CD4-positive, alpha-beta T cell treated with Interleukin-6 for 4 hours (primary cell): Measurements from ENCODE around the gene FXYD1.
"Not testable (repeated sequence)": the region's sequence is repeated elsewhere in the genome, so short reads cannot be mapped to it uniquely, and the experiment has no call there.

Experiments
- DNase-seq: peaks from one replicate; pipeline ENCODE4 v3.0.0-alpha.2; 2020; ENCODE audit warnings: mixed read lengths

Gene FXYD1

DNA sequence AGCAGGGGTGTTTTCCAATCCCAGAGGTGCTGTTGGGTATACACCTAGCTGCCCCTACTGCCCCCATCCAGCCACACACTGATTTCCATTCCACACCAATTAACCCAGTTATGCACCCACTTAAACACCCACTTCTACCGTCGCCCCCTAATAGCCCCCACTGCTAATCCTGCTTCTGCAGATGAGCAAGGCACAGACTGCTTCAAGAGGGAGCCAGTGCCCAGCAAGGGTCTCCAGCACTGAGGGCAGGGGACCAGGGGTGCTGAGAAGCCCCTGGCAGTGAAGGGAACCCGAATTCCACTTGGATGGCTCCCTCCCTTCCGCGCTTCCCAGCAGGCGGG is 5.6 kb downstream of the FXYD1 start:
- DNase-seq, result no peak

DNA sequence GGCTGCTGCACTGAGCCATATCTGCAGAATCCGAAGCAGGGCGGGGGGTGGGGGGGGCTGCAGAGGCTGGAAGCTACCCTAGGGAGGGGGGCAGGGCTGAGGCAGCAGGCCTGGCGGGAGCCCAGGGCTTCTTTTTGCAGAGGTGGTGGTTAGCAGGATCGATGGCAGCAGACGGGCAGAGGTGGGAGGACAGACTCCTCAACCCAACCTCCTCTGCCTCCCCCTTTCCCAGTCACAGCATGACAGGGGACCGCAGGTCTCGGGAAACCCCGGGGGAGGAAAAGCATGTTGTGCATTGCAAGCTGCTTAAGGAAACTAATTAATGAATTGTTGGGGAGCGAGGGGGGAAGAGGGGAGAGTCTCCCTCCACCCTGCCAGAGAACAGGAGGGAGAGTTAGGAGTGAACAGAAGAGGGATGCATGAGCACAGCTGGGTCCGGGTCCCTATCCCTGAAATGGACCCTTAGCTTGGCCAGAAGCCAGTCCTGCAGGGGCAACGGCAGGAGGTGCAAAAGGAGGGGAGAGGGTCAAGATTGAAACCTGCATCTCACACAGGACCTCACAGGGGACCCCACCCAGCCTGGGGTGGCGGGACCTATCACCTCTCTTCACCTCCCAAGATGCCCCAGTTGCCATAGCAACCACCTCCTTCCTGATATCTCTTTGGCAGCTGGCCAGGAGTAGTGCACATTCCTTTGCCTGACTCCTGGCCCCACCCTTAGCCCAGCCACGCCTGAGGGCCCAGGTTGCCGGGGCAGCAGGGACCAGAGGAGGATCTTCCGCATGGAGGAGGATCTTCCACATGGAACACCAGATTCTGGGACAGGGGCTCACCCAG is 6.2 kb downstream of the FXYD1 start:
- DNase-seq, result peak; percentile 67

DNA sequence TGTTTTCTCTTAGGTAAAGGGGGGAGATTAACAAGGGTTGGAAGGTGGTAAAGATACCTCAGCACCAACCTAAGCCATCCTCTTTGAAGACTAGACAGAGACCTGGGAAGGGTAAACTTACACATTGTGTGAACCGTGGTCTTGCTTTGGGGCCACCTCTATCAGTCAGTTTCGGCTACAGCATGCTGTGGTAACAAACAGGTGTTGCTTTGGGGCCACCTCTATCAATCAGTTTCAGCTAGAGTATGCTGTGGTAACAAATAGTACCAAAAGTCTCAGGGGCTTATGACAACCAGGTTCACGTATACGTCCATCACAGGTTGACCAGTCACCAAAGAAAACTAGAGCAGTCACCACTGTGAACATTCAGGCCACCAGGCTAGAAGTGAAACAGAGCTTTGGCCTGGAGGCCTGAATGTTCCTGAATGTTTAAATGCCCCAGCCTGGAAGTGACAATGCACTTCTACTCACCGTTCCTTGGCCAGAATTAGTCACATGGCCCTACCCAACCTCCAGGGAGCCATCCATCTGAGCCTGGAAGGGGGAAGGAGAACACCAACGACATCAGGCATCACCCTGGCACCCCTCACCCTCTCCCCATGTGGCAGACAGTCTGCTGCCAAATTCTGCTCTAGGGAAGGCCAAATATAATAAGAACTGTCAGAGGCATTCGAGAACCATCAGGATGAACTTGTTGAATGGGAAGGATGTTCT is 8.3 kb downstream of the FXYD1 start:
- DNase-seq, result no peak

DNA sequence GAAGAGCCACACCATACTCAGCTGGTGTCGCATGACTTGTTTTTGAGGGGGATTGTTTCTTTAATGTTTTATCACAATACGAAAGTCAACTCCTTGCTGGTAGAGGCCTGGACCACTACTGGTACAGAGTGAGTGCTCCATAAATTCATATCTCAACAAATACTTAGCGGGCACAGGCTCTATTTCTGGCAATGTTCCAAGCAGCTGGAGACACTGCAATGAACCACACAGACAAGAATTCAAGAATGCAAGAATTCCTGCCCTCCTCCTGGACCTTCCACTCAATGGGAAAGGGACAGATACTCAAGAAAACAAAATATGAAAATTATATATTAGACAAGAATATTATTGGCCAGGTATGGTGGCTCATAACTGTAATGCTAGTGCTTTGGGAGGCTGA is 10.8 kb downstream of the FXYD1 start:
- no peak for DNase-seq

DNA sequence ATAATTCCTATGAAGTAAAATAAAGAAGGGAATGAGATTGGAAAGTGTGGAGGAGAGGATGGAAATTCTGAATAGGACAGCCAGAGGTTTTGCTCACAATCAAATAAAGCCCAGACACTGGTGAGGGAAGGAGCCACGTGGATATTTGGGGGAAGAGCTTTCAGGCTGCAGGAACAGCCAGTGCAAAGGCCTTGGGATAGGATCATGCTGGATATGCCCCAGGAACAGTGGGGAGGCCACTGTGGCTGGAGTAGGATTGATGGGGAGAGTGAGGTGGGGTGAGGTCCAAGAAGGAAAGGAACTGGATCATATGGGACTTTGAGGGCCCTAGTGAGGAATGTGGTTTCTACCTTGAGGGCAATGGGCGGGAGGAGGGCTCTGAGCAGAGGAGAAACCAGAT is 11.8 kb downstream of the FXYD1 start:
- no peak for DNase-seq

DNA sequence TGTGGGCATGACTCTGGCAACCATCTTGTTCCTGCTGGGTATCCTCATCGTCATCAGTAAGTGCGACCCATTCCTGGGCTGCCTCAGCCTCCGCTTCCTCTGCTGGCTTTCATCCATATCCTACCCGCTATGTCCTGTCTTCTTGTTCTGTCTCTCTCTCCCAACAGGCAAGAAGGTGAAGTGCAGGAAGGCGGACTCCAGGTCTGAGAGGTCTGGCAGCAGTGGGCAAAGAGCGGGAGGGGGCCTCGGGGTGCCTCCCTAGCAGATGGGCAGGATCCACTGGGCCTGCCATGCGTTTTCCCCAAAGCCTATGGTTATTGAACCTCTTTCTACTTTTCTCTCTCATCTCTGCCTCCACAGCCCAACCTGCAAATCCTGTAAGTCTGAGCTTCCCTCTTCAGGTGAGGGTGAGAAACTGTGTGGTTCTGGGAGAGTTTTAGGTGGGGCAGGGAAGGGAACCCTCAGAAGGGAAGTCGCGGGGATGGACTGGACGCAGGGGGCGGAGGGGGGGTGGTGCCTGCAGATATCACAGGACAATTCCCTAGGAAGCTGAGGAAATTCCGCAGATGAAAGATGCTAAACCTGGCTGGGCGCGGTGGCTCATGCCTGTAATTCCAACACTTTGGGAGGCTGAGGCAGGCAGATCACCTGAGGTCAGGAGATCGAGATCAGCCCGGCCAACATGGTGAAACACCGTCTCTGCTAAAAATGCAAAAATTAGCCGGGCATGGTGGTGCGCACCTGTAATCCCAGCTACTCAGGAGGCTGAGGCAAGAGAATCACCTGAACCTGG is 12.8 kb downstream of the FXYD1 start:
- no peak for DNase-seq

DNA sequence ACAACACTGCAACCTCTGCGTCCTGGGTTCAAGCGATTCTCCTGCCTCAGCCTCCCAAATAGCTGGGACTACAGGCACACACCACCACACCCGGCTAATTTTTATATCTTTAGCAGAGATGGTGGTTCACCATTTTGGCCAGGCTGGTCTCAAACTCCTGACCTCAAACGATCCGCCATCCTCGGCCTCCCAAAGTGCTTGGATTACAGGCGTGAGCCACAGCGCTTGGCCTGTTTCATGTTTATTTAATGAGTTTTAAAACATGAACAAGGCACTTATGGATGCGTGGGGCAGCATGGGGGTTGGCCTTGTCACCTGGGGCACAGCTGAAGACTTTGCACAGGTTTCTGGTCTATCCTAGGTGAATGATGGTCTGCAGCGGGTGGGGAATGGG is 14.5 kb downstream of the FXYD1 start:
- not testable (repeated sequence) for DNase-seq

DNA sequence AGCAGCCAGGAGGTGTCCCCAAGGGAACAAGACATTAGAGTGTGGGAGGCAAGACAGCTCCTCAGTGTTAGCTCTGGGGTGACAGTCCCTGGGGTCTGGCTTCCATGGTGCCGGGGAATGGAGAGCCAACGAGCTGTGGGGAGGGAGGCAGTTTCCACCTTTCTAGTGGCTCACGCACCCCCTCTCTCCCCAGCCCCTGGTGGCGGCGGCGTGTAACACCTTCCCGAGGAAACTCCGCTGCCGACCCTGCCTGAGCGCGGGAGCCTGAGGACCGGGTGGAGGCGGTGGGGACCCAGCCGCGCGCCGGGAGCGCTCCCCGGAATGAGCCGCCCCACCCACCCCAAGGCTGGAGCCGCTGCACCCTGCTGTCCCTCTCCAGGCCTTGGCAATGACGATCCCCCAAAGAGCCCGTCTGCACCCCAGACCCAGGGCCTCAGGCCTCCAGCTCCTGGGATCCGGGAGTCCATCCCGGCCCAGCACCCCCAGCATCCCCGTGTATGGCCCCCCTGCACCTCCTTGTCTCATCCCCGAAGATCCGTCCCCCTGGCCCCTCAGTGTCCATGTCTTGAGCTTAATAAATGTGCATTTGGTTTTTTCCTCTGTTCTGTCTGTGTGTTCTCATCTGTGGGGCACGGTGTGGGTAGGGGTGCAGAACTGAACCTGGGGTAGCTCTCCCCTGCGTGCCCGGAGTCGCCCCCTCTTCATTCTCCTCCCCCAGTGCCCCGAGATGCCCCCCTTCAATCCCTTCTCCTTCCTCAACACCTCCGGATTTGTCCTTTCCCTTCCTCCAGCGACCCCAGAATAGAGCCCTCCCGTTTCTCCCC is 15.3 kb downstream of the FXYD1 start:
- peak; percentile 83 for DNase-seq

DNA sequence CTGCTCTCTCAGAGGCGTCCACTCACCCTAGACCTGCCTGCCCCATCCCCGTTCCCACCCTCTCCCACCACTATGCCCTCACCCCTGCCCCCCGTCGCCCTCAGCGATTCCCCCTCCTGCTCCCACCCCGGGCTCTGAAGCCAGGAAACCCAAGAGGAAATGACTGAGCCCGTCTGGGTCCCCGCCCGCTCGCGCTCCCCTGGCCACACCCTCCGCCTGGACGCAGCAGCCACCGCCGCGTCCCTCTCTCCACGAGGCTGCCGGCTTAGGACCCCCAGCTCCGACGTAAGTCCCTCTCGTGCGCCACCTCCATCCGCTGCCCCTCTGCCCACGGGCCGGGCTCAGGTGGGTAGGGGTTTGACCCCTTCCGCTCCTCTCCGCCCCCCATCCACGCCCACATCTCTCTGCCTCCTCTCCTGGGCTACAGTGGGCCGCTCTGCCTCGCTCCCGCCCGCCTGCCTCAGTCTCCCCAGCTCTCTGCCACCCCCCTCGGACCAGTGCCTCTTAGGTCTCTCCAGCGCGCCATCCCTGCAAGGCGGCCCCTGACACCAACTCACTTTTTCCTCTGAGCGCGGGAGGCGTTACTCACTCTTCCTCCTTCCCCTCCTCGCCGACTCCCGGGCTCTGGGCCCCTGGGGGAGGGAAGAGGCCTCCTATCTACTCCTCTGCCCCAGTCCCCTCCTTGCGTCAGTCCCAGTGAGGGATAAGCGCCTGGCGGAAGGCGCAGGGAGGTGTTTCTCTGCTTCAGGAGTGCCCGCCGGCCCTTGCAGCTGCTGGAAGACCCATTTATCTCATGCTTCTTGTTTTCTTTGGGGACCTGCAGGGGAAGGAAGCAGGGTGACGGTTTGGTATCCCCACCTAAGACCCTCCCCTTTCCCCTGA is 16.1 kb downstream of the FXYD1 start, which contains the start of gene FXYD5:
Gene FXYD5 (plus strand): TSS at position 211 of the 882 bp plus-strand sequence. CDS start 816 bp downstream, outside the sequence.
- DNase-seq, result peak; percentile 79

DNA sequence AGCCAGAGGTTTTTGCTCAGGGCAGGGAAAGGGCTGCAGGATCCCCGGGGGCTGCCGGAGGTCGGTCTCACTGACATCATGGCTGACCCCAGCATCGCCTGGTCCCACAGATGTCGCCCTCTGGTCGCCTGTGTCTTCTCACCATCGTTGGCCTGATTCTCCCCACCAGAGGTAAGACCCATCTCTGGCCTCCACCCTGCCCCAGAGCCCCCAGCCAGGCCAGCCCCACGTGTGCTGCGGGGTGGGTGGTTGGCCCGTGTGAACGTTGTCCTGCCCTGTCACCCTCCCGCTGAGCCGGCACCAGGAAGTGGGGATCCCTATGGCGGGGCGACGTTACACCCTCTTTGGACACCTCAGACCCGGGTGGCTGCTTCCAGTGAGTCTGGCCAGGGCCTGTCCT is 16.8 kb downstream of the FXYD1 start:
- DNase-seq, result peak; percentile 41

DNA sequence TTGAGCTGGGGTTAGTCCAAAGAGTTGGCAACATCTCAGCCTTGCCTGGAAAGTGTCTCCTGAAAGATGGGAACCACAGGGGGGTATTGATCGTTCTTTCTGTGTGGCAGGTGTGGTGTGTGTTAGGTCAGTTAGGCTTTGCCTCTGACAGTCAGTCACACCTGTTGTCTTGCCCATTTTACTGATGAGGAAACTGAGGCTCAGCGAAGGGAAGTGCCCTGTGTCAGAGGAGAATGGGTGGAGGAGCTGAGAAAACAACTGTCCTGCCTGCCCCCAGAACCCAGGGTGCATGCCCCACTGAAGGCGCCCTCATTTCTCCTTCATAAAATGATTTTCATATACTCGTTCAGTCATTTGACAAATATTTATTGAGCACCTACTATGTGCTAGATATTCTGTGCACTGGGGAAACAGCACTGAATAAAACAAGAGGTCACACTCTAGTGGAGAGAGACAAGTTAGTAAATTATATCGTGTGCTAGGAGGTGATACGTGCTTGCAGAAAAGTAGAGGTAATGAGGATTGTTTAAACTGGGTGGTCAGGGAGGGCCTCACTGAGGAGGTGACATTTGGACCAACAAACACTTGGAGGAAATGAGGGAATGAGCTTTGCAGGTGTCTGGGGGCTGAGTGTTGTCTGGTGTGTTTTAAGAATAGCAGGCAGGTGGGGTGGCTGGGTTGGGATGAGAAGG is 17.5 kb downstream of the FXYD1 start:
- DNase-seq, result no peak

DNA sequence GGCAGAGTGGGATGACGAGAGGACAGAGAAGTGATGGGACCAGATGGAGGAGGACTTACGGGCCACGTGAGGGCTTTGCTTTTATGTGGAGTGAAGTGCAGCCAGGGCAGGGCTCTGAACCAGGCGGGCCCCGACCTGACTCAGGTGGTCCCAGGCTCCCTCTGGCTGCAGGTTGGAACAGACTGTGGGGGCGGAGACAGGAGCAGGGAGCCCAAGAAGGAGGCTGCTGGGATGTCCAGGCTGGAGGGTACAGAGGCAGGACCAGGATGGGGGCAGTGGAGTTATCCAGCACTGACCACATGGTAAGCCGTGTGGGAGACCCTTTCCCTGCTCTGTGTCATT is 18.0 kb downstream of the FXYD1 start:
- DNase-seq, result no peak

DNA sequence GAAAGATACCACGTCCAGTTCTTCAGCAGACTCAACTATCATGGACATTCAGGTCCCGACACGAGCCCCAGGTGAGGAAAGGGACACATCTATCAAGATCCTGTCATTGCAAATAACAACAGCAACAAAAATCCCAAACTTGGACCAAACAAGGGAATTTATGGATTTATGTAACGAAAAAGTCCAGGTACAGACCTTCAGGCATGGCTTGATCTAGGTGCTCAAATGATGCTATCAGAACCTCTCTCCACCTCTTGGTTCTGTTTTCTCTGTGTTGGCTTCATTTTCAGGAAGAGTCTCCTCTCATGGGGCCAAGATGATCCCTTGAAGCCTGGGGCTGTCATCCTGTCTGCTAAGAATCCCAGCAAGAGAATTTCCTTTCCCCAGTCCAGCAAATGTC is 18.8 kb downstream of the FXYD1 start:
- no peak for DNase-seq

DNA sequence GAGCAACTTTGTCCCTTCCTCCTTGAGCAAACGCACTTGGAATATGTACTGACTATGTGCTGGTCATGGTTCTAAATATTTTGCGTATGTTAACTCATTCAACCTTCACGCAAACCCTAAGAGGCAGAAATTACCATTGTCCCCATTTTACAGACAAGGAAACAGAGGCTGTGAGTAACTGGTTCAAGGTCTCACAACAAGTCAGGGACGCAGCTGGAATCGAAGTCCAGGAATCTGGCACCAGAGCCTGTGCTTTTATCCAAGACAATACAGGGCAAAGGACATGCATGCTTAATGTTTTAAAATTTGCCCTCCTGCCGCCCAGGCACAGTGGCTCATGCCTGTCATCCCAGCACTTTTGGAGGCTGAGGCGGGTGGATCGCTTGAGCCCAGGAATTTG is 21.0 kb downstream of the FXYD1 start:
- no peak for DNase-seq

DNA sequence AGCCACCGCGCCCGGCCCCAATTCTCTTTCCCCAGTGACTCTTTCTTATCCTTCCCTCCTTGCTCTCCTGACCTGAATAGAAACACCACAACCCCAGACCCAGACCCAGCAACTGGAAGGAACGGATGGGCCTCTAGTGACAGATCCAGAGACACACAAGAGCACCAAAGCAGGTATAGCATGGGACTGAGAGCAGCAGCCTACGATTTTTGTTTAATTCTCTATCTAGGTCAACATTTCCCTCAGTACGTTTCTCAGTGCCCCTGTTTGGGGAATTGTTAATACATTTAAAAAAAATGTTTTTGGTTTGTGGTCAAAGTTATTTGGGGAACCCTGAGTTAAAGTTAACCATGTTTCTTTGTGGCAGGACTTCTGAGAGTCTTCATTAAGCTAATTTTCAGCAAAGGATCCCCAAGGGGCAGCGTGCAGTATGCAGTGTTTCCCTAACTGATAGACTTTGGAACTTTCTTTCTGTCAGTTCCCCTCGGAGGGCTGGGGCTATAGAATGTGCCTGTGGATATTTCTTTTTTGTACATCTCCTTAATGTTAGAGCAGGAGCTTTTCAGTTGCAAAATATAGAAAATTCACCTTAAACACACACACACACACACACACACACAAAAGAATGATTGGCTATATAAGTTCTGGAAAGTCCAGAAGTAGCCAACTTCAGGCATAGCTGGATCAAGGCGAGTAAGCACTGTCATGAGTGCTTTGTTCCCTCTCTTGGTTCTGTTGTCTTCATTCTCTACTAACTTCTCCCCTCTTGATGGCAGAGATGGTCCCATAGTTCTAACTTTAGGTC is 22.2 kb downstream of the FXYD1 start:
- no peak for DNase-seq

DNA sequence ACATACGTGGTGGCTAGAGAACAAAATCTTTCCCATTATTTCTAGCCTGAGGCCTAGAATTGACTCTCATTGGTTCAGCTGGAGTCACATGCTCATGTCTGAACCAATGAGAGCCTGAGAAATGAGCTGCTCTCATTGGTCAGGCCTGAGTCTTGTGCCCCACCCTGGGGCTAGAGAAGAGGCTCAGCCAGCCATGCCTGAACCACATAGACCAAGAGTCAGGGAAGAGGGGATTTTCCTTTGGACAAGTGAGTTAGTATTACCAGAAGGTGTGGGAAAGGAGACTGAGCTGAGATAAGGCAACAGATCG is 22.8 kb downstream of the FXYD1 start:
- DNase-seq, result no peak

DNA sequence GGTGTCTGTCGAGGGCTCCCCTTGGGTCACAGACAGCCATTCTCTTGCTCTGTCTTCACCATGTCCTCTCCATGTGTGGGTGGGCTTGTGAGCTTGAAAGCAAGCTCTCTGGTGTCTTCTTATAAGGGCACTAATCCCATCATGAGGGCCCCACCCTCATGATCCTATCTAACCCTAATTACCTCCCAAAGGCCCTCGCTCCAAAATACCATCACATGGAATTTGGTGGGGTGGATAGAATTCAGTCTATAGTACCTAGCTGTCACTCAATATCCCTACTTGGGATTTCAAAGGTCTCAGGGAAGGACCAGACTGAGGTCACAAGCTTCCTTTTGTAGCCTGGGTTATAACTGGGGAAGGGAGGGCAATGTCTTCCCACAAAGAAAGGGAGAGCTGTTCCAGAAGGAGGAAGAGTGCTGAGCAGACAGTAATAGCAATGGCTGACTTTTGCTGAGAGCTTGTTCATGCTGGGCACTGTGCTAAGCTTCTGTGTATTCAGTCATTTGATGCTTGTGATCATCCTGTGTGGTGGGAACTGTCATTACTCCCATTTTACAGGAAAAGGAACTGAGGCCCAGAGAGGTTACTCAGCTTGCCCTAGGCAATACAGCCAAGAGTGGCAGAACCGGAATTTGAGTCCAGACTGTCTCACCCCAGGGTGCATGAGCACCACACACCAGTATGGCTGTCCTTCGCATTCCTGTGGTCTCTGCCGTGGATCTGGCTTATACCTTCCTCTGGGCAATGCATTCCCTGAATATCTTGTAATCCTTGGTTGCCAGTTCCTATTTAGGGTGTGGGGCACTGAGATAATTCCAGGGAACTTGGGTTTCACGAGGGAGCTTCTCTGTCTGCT is 24.1 kb downstream of the FXYD1 start:
- no peak for DNase-seq

DNA sequence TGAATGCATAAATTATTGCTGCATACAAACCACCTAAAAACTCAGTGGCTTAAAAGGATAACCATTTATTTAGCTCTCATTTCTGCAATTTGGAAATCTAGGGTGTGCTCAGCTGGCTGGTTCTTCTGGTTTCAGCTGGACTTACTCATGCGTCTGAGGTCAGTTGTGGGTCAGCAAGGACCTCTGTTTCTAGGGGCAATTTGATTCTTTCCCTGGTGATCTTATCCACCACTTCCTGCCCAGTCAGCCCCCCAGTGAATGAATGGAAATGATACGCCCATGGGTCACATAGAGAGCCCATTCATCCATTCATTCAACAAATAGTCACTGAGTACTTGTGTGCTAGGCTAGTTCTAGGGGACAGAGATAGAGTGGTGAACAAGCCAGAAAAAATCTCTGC is 25.8 kb downstream of the FXYD1 start:
- no peak for DNase-seq
